Endothelial cell of umbilical vein (primary cell): ENCODE data around the gene ATP6V1F. TPM values are rescaled to one million over a fixed set of nuclear protein-coding genes. Genes with fewer than 3 reads are reported as not detected.

Experiments used
- BruUV-seq: library from RNA; stranded (reverse); fragments of 400-500 nt; replicated peaks from 2 replicates; lab custom pipeline; 2021; lab: Mats Ljungman, UMichigan
- CTCF ChIA-PET: fragments of 300-600, 350-600 bp; sonication (Branson Sonifier 250); formaldehyde crosslinking; loops from one replicate; lab custom pipeline; 2021; ENCODE audit warnings: antibody characterized with exemption, inconsistent platforms; lab: Charles Lee
- POLR2A ChIA-PET: fragments of 300-600, 350-600 bp; sonication (Branson Sonifier 250); formaldehyde crosslinking; loops from one replicate; lab custom pipeline; 2021; ENCODE audit warnings: antibody characterized with exemption, inconsistent platforms; lab: Charles Lee
- DNase-seq: peaks from one replicate; pipeline ENCODE4 v3.0.0-alpha.2; 2011; ENCODE audit warnings: low read depth, low spot score
- FAIRE-seq: peaks from 2 replicates; lab custom pipeline; 2011; peaks lifted over from hg19 to GRCh38; lab: Jason Lieb, UNC
- H2AFZ ChIP-seq: 2 replicates; pipeline ENCODE4 v1.6.0; 2012; ENCODE audit warnings: low read depth, low read length, control low read depth, inconsistent platforms
- H3K27ac ChIP-seq: 2 replicates; pipeline ENCODE4 v1.5.1; 2011; ENCODE audit warnings: low read depth, mild to moderate bottlenecking, control low read depth, low read length, moderate library complexity; ENCODE audit not compliant: insufficient read depth
- H3K27me3 ChIP-seq, 2 experiments: 2 replicates each; pipeline versions ENCODE4 v1.6.0 to v1.6.1; 2011; ENCODE audit warnings: low read length in 2 of 2, mixed read lengths in 1 of 2; ENCODE audit not compliant: control insufficient read depth in 2 of 2, insufficient read depth in 2 of 2
- H3K36me3 ChIP-seq, 2 experiments: 2 replicates in 1 of 2; 3 replicates in 1 of 2; pipeline ENCODE4 v1.5.1; 2011; ENCODE audit warnings: low read length in 2 of 2, mild to moderate bottlenecking in 1 of 2, moderate library complexity in 1 of 2; ENCODE audit not compliant: control insufficient read depth in 2 of 2, insufficient read depth in 2 of 2; ENCODE audit errors: extremely low read depth in 1 of 2
- H3K4me1 ChIP-seq: 3 replicates; pipeline ENCODE4 v1.5.1; 2011; ENCODE audit warnings: mild to moderate bottlenecking, low read length; ENCODE audit not compliant: control insufficient read depth, insufficient read depth; ENCODE audit errors: extremely low read depth
- H3K4me2 ChIP-seq: 2 replicates; pipeline ENCODE4 v1.6.1; 2011; ENCODE audit warnings: low read length, control low read depth, mixed read lengths; ENCODE audit not compliant: insufficient read depth
- H3K4me3 ChIP-seq, 3 experiments: fragments of 200-600 bp in 1 of 3; sonication (generic), shearing (Covaris generic) in 1 of 3; replicated peaks in 1 of 3; 2 replicates each; pipeline ENCODE4 v1.5.1; 2011 to 2016; ENCODE audit warnings: control low read depth in 3 of 3, low read length in 3 of 3, mild to moderate bottlenecking in 2 of 3, inconsistent platforms in 1 of 3, low read depth in 1 of 3, moderate library complexity in 1 of 3; ENCODE audit not compliant: insufficient read depth in 1 of 3
- H3K79me2 ChIP-seq: 2 replicates; pipeline ENCODE4 v1.6.0; 2012; ENCODE audit warnings: low read length, inconsistent platforms; ENCODE audit not compliant: control insufficient read depth, insufficient read depth
- H3K9ac ChIP-seq: replicated peaks from 2 replicates; pipeline ENCODE3; 2011; ENCODE audit warnings: low read length, control low read depth; ENCODE audit not compliant: insufficient read depth; ENCODE audit errors: extremely low read depth
- H3K9me1 ChIP-seq: replicated peaks from 3 replicates; pipeline ENCODE4 v1.6.0; 2011; ENCODE audit warnings: mild to moderate bottlenecking, low read length; ENCODE audit not compliant: control insufficient read depth, insufficient read depth; ENCODE audit errors: extremely low read depth
- H3K9me3 ChIP-seq: replicated peaks from 2 replicates; pipeline ENCODE4 v1.5.1; 2012; ENCODE audit warnings: low read length, inconsistent platforms; ENCODE audit not compliant: control insufficient read depth, insufficient read depth
- H4K20me1 ChIP-seq: replicated peaks from 2 replicates; pipeline ENCODE3; 2011; ENCODE audit warnings: mild to moderate bottlenecking, low read length; ENCODE audit not compliant: control insufficient read depth, insufficient read depth; ENCODE audit errors: extremely low read depth
- EZH2 ChIP-seq: IDR thresholded peaks from 2 replicates; pipeline ENCODE4 v1.6.1; 2012; ENCODE audit warnings: borderline replicate concordance, low read depth, mild to moderate bottlenecking, moderate library complexity, low read length, inconsistent platforms; ENCODE audit not compliant: severe bottlenecking
- FOS ChIP-seq: IDR thresholded peaks from 2 replicates; pipeline ENCODE4 v1.6.1; 2011; ENCODE audit warnings: mild to moderate bottlenecking, low read length, moderate library complexity, borderline replicate concordance; ENCODE audit not compliant: insufficient read depth
- MYC ChIP-seq: IDR thresholded peaks from one replicate; pipeline ENCODE4 v1.6.1; 2011; ENCODE audit warnings: mild to moderate bottlenecking, low read depth, low read length
- dilution Hi-C: fragments of 300-500 bp; cut with MboI; formaldehyde crosslinking; loops from one replicate; pipeline ENCODE4 v1.15.0; 2019; ENCODE audit warnings: low sequenced_read_pairs; ENCODE audit not compliant: extremely low pct_ligation_motif_present
- intact Hi-C: fragments of 100-400 bp; cut with micrococcal nuclease; formaldehyde crosslinking; loops from one replicate; pipeline ENCODE4 v1.10.0; 2022
- polyA plus RNA-seq, 4 experiments: library from polyadenylated mRNA; depleted of rRNA in 3 of 4; stranded (reverse) in 3 of 4; unstranded in 1 of 4; fragments of >200 nt; gene quantifications; 2 replicates each; pipeline versions ENCODE4 v1.2.1 to v1.2.3, GENCODE V29; 2011 to 2012; ENCODE audit warnings: missing spikeins in 1 of 4
- total RNA-seq: library from RNA; stranded (reverse); gene quantifications from 2 replicates; pipeline ENCODE4 v1.2.3, GENCODE V29; 2021
- TF ChIP-seq, protein P1 (sequence below), 2 donors: IDR thresholded peaks; 1 replicate in 1 of 2; 2 replicates in 1 of 2; pipeline ENCODE4 v1.5.1; 2011; ENCODE audit warnings: low read length in 2 of 2, mild to moderate bottlenecking in 2 of 2, moderate library complexity in 2 of 2, control low read depth in 1 of 2, inconsistent platforms in 1 of 2, low read depth in 1 of 2; ENCODE audit not compliant: insufficient read depth in 1 of 2; ENCODE audit errors: extremely low read depth in 1 of 2

Gene ATP6V1F
- total and polyA plus RNA-seq, 2 donors (not counting 3 experiments of a cell fraction or from before 2014, with no cell fraction given): 156 to 360 TPM

- Histone ChIP-seq H3K9me1 (no peaks in the 10 kb centered on the region), H3K27me3 (no peaks in the 10 kb centered on the region), H3K4me1 (peaks cover 30% of the 10 kb centered on the region), H3K9me3 (no peaks in the 10 kb centered on the region), H2AFZ (no peak overlapping the region), H4K20me1 (no peaks in the 10 kb centered on the region), H3K4me3 (no peak overlapping the region), H3K4me2 (no peak overlapping the region), H3K9ac (no peak overlapping the region), H3K79me2 (peaks cover 29% of the 10 kb centered on the region), H3K36me3 (peaks cover 7 to 43% of the 10 kb centered on the region in 2 experiments), H3K27ac (no peak overlapping the region)
- dilution Hi-C loops (no loop called here), intact Hi-C loops (no loop called here)
- TF ChIP-seq EZH2 (no peak), FOS (no peak), MYC (no peak)
- TF ChIP-seq, protein P1, sequence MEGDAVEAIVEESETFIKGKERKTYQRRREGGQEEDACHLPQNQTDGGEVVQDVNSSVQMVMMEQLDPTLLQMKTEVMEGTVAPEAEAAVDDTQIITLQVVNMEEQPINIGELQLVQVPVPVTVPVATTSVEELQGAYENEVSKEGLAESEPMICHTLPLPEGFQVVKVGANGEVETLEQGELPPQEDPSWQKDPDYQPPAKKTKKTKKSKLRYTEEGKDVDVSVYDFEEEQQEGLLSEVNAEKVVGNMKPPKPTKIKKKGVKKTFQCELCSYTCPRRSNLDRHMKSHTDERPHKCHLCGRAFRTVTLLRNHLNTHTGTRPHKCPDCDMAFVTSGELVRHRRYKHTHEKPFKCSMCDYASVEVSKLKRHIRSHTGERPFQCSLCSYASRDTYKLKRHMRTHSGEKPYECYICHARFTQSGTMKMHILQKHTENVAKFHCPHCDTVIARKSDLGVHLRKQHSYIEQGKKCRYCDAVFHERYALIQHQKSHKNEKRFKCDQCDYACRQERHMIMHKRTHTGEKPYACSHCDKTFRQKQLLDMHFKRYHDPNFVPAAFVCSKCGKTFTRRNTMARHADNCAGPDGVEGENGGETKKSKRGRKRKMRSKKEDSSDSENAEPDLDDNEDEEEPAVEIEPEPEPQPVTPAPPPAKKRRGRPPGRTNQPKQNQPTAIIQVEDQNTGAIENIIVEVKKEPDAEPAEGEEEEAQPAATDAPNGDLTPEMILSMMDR (IDR thresholded peaks at IDR 0.05; ENCODE audit: extremely low read depth in 1 of 2, insufficient read depth in 1 of 2, low read depth in 1 of 2, low read length in 2 of 2): no peak
- BruUV-seq: no TSS peak
- CTCF ChIA-PET: no interaction called here
- no peak for FAIRE-seq
- POLR2A ChIA-PET: no interaction called here
- no peak for DNase-seq
These were observed 27.4 kb upstream of the ATP6V1F start for GRCh38 chr7:128835231-128835751.
